SK-N-SH (cell line): Measurements from ENCODE around the gene ASB14.

Experiments used
- CTCF ChIP-seq: fragments of 200-600 bp; sonication (generic); IDR thresholded peaks from 2 replicates; pipeline ENCODE4 v1.6.1; 2017; ENCODE audit warnings: antibody characterized with exemption, mild to moderate bottlenecking, moderate library complexity
- EP300 ChIP-seq, 2 experiments: IDR thresholded peaks; 2 replicates each; pipeline versions ENCODE4 v1.4.0 to v1.6.1; 2012; ENCODE audit warnings: borderline replicate concordance in 1 of 2, low read depth in 1 of 2, low read length in 1 of 2
- POLR2AphosphoS5 ChIP-seq: IDR thresholded peaks from 2 replicates; pipeline ENCODE4 v1.6.1; 2012; ENCODE audit warnings: low read depth, low read length
- RAD21 ChIP-seq: IDR thresholded peaks from 2 replicates; pipeline ENCODE4 v1.6.1; 2012; ENCODE audit warnings: mild to moderate bottlenecking, low read length
- SMC3 ChIP-seq: IDR thresholded peaks from 2 replicates; pipeline ENCODE4 v1.6.1; 2012; ENCODE audit warnings: low read depth, low read length, improper control_type of control experiment

GRCh38 chr3:57233799-57234198 lies 58.7 kb downstream of the ASB14 start:
- TF ChIP-seq POLR2AphosphoS5 = no peak
- TF ChIP-seq CTCF = no peak
- no peak for TF ChIP-seq SMC3
- no peak for TF ChIP-seq RAD21
- no peak for TF ChIP-seq EP300 (IDR thresholded peaks at IDR 0.05; ENCODE audit: borderline replicate concordance in 1 of 2, low read depth in 1 of 2, low read length in 1 of 2)
